SH-SY5Y (cell line): ENCODE measurements around the gene TMEM236.

ENCODE experiments used
- GATA2 ChIP-seq: IDR thresholded peaks from 2 replicates; pipeline ENCODE4 v1.6.1; 2011; ENCODE audit warnings: mild to moderate bottlenecking, low read depth, low read length
- GATA3 ChIP-seq: IDR thresholded peaks from 2 replicates; pipeline ENCODE4 v1.6.1; 2011; ENCODE audit warnings: low read depth, mild to moderate bottlenecking, low read length, moderate library complexity

GRCh38 chr10:17805330-17805729, 53.3 kb downstream of the TMEM236 start:
- TF ChIP-seq GATA2 (no peak), GATA3 (no peak)
